Amniotic epithelial cell (primary cell): ENCODE results near the gene RACK1.
"Not testable (repeated sequence)": the region's sequence is repeated elsewhere in the genome, so short reads cannot be mapped to it uniquely, and the experiment has no call there.

Source experiments
- DNase-seq: peaks from one replicate; pipeline ENCODE4 v3.0.0-alpha.2; 2010; ENCODE audit warnings: low read depth

Gene RACK1

DNA sequence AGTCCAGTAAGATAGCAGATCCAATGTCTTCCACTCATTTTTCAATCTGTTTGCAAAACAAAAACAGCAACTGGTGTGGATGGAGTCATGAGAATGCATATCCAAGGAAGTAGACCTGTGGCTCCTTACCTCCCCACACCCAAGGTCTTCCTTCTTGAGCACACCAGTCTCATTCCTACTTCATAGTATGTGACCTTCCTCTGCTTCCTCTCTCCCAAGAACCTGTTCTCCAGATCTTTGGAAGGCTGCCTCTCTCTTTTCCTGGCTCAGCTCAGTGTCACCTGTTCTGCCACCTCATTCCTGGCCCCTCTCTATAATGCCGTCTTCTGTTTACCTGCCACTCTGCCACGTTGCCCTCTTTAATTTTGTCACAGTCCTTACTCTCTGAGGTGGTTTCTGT lies 30.8 kb downstream of the RACK1 start:
- no peak for DNase-seq

- DNase-seq, result no peak
Measured at GRCh38 chr5:181212080-181212479, 31.6 kb downstream of the RACK1 start.

DNA sequence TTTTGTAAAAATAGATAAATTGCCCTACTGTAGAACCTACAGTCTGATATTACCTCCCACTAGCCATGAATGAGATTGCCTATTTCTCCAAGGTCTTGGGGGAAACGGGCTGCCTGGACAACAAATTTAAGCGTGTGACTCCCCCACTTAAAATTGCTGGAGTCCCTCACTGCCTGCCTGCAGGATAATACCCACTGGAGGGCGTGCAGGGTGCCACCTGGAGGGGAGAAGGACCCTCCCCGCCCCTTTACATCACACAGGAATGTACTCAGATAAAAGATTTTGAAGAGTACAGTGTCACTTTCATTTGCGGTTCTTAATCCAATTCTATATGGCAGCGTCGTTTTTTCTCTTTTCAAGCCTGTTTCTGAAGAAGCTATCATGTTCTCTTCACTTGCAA lies 32.5 kb downstream of the RACK1 start:
- no peak for DNase-seq

GRCh38 chr5:181210698-181211097 lies 33.0 kb downstream of the RACK1 start:
- not testable (repeated sequence) for DNase-seq

DNA sequence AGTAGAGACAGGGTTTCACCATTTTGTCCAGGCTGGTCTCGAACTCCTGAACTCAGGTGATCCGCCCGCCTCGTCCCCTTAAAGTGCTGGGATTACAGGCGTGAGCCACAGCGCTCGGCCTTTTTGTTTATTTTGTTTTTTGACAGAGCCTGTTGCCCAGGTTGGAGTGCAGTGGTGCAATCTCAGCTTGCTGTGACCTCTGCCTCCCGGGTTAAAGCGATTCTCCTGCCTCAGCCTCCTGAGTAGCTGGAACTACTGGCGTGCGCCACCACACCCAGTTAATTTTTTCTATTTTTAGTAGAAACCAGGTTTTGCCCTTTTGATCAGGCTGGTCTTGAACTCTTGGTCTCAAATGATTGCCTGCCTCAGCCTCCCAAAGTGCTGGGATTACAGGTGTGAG lies 33.6 kb downstream of the RACK1 start:
- DNase-seq, result not testable (repeated sequence)

- DNase-seq, result not testable (repeated sequence)
Measured at GRCh38 chr5:181209006-181209405, 34.7 kb downstream of the RACK1 start.

DNA sequence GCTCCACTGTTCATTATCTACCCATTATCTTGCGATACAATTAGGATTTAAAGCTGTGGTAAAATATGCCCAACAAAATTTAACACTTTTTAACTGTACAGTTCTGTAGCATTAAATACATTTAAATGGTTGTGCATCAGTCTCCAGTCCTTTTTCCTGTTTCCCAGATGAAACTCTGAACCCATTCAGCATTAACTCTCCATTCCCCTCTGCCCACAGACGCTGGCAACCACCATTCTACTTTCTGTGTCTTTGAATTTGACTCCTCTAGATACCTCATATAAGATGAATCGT lies 35.8 kb downstream of the RACK1 start:
- DNase-seq, result no peak

DNA sequence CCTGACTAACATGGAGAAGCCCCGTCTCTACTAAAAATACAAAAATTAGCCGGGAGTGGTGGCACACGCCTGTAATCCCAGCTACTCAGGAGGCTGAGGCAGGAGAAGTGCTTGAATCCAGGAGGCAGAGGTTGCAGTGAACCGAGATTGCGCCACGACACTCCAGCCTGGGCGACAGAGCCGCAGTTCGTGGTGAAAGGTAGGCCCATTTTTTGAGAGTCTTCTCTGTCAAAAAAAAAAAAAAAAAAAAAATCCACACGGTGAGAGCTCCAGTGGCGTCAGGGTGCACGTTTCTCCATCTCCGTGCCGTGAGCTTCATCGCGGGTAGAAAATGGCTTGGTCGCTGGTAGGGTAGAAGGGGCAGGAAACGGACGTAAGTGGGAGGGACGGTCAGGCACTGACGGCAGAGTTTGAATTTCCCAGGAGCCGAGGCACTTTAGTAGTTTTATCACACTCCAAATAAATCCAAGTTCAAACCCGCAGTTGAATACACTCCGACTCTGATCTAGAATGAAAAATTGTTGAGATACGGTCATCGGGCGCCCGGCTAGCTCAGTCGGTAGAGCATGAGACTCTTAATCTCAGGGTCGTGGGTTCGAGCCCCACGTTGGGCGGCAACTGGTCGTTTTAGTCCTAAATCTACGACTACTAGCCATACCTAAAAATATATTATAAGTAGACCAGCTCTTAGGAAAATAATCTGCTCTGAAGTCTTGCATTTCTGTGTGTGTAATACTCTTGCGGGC lies 36.3 kb downstream of the RACK1 start:
- peak; percentile 89 for DNase-seq

DNA sequence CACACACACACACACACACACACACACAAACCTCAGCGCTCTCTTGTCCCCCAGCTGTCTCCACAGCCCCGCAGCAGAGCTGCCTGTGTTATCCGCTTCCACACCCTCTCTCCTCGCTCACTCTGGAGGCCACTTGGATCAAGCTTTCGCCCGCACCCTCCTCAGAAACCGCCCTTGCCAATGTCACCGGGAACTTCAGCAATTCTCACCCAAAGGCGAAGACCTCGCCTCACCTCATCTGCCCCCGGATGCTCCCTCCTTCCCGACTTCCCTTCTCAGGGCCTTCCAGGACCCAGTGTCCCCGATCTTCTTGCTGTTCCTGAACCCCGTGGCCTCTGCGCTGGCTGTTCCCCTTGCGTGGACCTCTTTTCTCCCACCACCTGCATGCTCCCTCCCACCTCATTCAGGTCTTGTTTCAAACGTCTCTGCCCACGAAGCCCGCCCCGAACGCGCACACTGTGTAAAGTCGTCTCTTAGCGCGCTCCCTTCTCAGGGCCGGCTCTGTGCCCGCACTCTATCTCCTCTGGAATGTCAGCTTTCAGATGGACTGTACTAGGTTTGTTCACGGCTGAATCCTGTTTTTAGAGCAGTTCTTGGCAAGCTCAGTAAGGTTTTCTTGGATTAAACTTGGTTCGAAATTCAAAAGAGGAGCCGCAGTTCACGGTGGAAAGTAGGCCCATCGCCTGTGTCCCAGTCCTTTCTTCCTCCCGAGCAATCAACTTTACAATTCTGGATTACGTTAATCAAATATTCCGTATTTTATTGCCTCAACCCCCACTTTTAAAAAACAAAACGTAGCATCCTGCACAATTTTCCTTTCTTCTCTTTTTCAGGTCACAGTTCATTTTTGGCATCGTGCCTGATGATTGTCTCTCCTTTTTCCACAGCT lies 37.7 kb downstream of the RACK1 start:
- DNase-seq, result peak; percentile 27

DNA sequence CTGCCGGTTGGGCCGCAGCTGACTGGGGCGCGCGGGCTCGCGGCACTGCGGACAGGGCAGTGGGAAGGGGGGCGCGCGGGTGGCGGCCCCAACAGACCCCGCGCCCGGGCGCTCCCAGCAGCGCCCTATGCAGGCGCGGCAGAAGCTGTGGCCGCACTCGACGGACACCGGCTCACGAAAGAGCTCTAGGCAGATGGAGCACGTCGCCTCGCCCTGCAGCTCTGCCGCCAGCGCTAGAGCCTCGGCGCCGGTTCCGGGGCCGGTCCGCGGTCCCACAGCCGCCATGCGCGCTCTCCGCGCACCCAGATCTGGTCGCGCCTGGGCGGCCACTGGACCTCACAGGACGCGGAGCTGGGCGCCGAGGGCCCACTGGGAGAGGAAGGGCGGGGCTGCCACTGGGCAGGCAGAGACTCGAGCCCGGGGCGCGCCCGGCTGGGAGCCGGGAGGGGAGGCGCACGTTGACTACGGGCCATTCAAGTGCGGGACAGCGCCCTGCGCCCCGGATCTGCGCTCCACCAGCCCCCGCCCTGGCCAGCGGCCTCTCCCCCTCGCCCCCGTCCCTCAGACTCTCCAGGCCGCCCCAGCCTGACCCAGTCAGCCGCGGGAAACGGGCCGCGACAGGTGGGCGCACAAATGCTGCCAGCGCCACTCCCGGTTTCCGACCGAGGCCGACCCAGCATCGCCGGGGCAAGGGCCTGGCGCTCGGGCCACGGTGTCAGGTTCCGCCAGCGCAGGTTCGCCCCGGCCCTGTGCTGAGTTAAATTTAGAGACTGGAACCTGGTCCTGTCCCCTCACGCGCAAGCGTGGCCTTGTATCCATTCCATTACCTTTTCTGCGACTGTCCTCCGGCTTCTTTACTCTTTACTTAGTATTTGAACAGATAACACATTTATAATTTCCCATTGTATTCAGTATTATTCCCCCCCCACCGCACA lies 38.6 kb downstream of the RACK1 start, which contains the start of gene TRIM7:
Gene TRIM7, minus strand, starts transcription at position 371 of the 935 bp plus-strand sequence. Its CDS starts 86 bp downstream, at position 285.
- DNase-seq, result no peak

- DNase-seq, result peak; percentile 33
Measured at GRCh38 chr5:181204113-181204825, 39.4 kb downstream of the RACK1 start.

DNA sequence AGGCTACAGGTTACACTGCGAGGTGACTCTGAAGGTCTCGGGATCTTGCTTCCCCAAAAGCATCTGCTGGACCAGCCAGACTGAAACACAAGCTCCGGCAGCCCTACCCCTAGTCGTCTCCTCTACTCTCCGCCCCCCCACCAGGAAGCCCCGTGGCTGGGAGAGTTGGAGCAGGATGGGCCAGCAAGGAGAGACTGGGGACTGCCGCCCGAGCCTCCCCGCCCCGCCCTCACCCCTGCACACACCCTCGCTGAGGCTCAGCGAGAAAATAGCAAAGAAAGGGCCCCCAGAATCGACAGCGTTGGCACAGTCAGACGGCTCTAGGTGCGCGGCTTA lies 40.0 kb downstream of the RACK1 start:
- no peak for DNase-seq

- peak; percentile 66 for DNase-seq
Measured at GRCh38 chr5:181203093-181203711, 40.5 kb downstream of the RACK1 start.

DNA sequence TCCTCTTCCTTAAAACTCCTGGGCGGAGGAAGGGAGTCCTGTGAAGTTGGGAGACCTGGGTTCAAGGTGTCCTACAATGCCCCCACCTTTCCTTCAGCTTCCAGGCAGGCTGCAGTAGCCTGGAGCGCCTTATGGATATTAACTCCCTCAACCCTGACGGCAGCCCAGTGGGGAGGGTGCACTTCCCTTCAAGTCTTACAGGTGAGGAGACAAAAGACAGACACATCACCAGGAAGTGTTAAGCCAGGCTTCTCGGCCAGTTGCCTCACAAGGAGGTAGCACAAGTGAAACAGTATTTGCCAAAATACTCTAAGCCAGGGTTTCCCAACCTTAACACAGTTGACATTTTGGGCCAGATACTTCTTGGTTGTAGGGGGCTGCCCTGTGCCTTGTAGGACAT lies 42.9 kb downstream of the RACK1 start:
- DNase-seq, result no peak

GRCh38 chr5:181199881-181200638 lies 43.6 kb downstream of the RACK1 start:
- DNase-seq, result no peak

DNA sequence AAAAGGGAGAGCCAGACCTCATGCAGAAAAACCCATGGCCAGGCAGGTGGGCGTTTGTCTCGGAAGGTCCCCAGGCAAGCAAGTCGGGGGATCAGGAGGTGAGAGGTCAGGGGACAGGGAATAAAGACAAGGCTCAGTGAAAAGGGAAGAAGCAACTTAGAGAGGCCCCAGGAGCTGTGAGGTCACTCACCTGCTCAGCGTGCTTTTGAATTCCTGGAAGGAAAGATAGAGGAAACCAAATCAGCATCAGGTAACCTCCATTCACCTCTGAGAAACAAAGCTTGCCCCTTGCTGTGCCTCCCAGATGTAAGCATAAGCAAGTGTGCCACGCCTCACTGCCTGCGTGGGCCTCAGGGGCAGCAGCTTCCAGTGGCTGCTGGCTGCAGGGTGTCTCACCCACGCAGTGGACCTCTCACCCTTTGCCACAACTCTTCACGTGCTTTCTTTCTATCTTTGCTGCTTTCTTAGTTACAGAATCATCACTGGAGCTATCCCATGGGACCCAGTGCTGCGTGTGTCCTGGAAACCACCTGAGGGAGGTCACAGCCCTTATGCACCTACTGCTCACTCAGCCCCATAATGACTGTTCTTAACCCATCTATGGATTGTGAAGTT lies 44.7 kb downstream of the RACK1 start:
- no peak for DNase-seq

- DNase-seq, result no peak
Measured at GRCh38 chr5:181198106-181198685, 45.5 kb downstream of the RACK1 start.

- DNase-seq, result no peak
Measured at GRCh38 chr5:181197326-181197951, 46.3 kb downstream of the RACK1 start.

DNA sequence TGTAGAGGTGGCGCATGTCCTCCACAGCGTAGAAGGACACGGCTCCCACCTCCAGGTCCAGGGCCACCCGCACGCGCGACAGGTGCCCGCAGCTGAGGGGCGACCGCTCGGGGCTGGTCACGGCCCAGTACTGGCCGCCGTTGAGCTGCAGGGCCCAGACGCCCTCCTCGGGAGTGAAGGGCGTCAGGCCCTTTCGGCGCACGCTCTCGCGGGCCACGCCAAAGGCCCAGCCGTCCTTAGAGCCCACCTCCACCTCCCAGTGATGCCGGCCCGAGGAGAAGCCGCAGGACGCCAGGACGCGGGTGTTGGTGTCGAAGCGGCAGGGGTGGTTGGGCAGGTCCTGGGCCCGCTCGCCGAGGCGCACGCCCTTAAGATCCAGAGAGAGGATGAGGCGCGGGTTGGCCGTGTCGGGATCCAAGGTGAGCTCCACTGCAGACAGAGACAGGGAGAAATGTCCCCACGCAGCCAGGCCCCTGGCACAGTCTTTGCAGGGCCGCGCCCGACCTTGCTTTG lies 48.4 kb downstream of the RACK1 start:
- no peak for DNase-seq
